RWPE2 (cell line): ENCODE results near the gene RBMS1.

ENCODE experiments used
- ATAC-seq: fragments of 200-7000 bp; cut with Tn5 transposase; 3 replicates; pipeline ENCODE4 v1.9.1; 2021; ENCODE audit warnings: low read depth
- DNase-seq: peaks from one replicate; pipeline ENCODE4 v3.0.0-alpha.2; 2020; ENCODE audit warnings: low spot score
- H3K27ac ChIP-seq: fragments of 450-650 bp; 2 replicates; pipeline ENCODE4 v1.5.1; 2017; ENCODE audit warnings: mild to moderate bottlenecking; ENCODE audit not compliant: poor library complexity, severe bottlenecking
- H3K27me3 ChIP-seq: fragments of 250-450 bp; sonication (Bioruptor Pico); 2 replicates; pipeline ENCODE4 v1.5.1; 2021; ENCODE audit warnings: mild to moderate bottlenecking, moderate library complexity; ENCODE audit not compliant: insufficient read depth, poor library complexity, severe bottlenecking
- H3K36me3 ChIP-seq: fragments of 250-450 bp; sonication (Bioruptor Pico); 2 replicates; pipeline ENCODE4 v1.5.1; 2020; ENCODE audit warnings: low read depth, mild to moderate bottlenecking, moderate library complexity
- H3K4me1 ChIP-seq: fragments of 250-450 bp; sonication (Bioruptor Pico); 2 replicates; pipeline ENCODE4 v1.5.1; 2021; ENCODE audit warnings: mild to moderate bottlenecking, moderate library complexity; ENCODE audit not compliant: insufficient read depth, poor library complexity, severe bottlenecking
- H3K4me3 ChIP-seq: fragments of 250-450 bp; sonication (Bioruptor Pico); 2 replicates; pipeline ENCODE4 v1.5.1; 2021; ENCODE audit warnings: mild to moderate bottlenecking, moderate library complexity; ENCODE audit not compliant: severe bottlenecking
- H3K9me3 ChIP-seq: fragments of 250-450 bp; sonication (Bioruptor Pico); 2 replicates; pipeline ENCODE4 v1.5.1; 2021; ENCODE audit warnings: mild to moderate bottlenecking, moderate library complexity; ENCODE audit not compliant: severe bottlenecking
- CTCF ChIP-seq: fragments of 450-650 bp; IDR thresholded peaks from one replicate; pipeline ENCODE4 v1.5.1; 2017; ENCODE audit warnings: mild to moderate bottlenecking, moderate library complexity; ENCODE audit not compliant: poor library complexity, severe bottlenecking

RBMS1 gene

GRCh38 chr2:160392201-160392600 is 101.4 kb downstream of the RBMS1 start:
- DNase-seq = no peak
- Histone ChIP-seq H3K4me3 (no peak overlapping the region), H3K27me3 (no peaks in the 10 kb centered on the region), H3K36me3 (peaks cover 9% of the 10 kb centered on the region; the same call in 1 of the 2 replicates), H3K4me1 (peaks cover 85% of the 10 kb centered on the region), H3K27ac (peak overlapping the region; percentile 89), H3K9me3 (no peaks in the 10 kb centered on the region)
- ATAC-seq = no peak
- TF ChIP-seq CTCF = no peak

- peak; percentile 66 for ATAC-seq
- Histone ChIP-seq H3K9me3 (no peaks in the 10 kb centered on the region), H3K4me3 (no peak overlapping the region), H3K36me3 (peaks cover 7% of the 10 kb centered on the region; the same call in 1 of the 2 replicates), H3K4me1 (peaks cover 80% of the 10 kb centered on the region), H3K27me3 (no peaks in the 10 kb centered on the region), H3K27ac (peak overlapping the region; percentile 89)
- TF ChIP-seq CTCF = no peak
- DNase-seq = no peak
Observed at GRCh38 chr2:160390544-160391455, 102.8 kb downstream of the RBMS1 start.

GRCh38 chr2:160389875-160390274 is 103.7 kb downstream of the RBMS1 start:
- H3K27me3 ChIP-seq = no peaks in the 10 kb centered on the region
- H3K9me3 ChIP-seq = no peaks in the 10 kb centered on the region
- H3K4me1 ChIP-seq = peaks cover 77% of the 10 kb centered on the region
- ATAC-seq = peak; percentile 66
- TF ChIP-seq CTCF = no peak
- no peak for DNase-seq
- peaks cover 5% of the 10 kb centered on the region; the same call in 1 of the 2 replicates for H3K36me3 ChIP-seq
- H3K4me3 ChIP-seq = no peak overlapping the region
- H3K27ac ChIP-seq = peak overlapping the region; percentile 89

- H3K4me3 ChIP-seq = no peak overlapping the region
- peaks cover 67% of the 10 kb centered on the region for H3K4me1 ChIP-seq
Observed at GRCh38 chr2:160388464-160389263, 104.9 kb downstream of the RBMS1 start.

More at GRCh38 chr2:160388464-160389263, 104.9 kb downstream of the RBMS1 start:
- ATAC-seq (no peak), DNase-seq (no peak)
- H3K27ac ChIP-seq = peak overlapping the region; percentile 89
- no peaks in the 10 kb centered on the region for H3K9me3 ChIP-seq
- no peak for TF ChIP-seq CTCF
- H3K27me3 ChIP-seq = no peaks in the 10 kb centered on the region
- 0 out of 2 replicates have a peak, but pooled peaks cover 5% of the 10 kb centered on the region for H3K36me3 ChIP-seq
